Measurements from ENCODE around the gene KRTAP4-3. TPM values are rescaled to one million over a fixed set of nuclear protein-coding genes. Genes with fewer than 3 reads are reported as not detected.

The KRTAP4-3 gene
- total RNA-seq, 1 experiment from 2014 or later = not detected

GRCh38 chr17:41178341-41178740 lies 10.3 kb upstream of the KRTAP4-3 start:
- DNase-seq (ENCODE audit: low spot score) (no peak), ATAC-seq (no peak)
- ChIA-PET POLR2A (no interaction called here), CTCF (interaction anchor here (1.5 kb wide), 1 partner anchor 315 kb away, joined by 3 read pairs; no protein-coding TSS in a partner anchor)
- Mint-ChIP-seq H3K36me3 (no peaks in the 10 kb centered on the region), H3K27me3 (ENCODE audit: low read depth) (no peaks in the 10 kb centered on the region; the same call in 1 of the 2 replicates), H3K9me3 (no peaks in the 10 kb centered on the region), H3K4me3 (no peak overlapping the region), H3K27ac (no peak overlapping the region), H3K4me1 (no peaks in the 10 kb centered on the region)
- TF ChIP-seq RORB (CRISPR knock-in tag; IDR thresholded peaks at IDR 0.05) (no peak), USF1 (CRISPR knock-in tag; IDR thresholded peaks at IDR 0.05) (no peak), MLX (CRISPR knock-in tag; IDR thresholded peaks at IDR 0.05) (no peak), ATF3 (CRISPR knock-in tag; conservative IDR thresholded peaks at IDR 0.05) (no peak), ZNF671 (CRISPR knock-in tag; IDR thresholded peaks at IDR 0.05) (no peak)

- H3K4me3 Mint-ChIP-seq = no peak within 1 kb of the TSS
- TF ChIP-seq ZNF423 (CRISPR knock-in tag; IDR thresholded peaks at IDR 0.05) = peak; percentile 55; the same call in 1 of the 2 replicates
- no peak for TF ChIP-seq ZSCAN18 (CRISPR knock-in tag; IDR thresholded peaks at IDR 0.05)
- no peak for TF ChIP-seq ZNF532 (CRISPR knock-in tag; IDR thresholded peaks at IDR 0.05; ENCODE audit: borderline replicate concordance)
- no peaks in the 10 kb centered on the region for H3K36me3 Mint-ChIP-seq
- no peaks in the 10 kb centered on the region; the same call in 1 of the 2 replicates for H3K27me3 Mint-ChIP-seq (ENCODE audit: low read depth)
- H3K27ac Mint-ChIP-seq = no peak within 1 kb of the TSS
- ChIA-PET POLR2A (no interaction called here), CTCF (interaction anchor here (1.5 kb wide), 1 partner anchor 315 kb away, joined by 3 read pairs; no protein-coding TSS in a partner anchor)
- no peak for DNase-seq (ENCODE audit: low spot score)
- no peaks in the 10 kb centered on the region for H3K9me3 Mint-ChIP-seq
- H3K4me1 Mint-ChIP-seq = no peaks in the 10 kb centered on the region
- ATAC-seq = no peak
These were observed 9.8 kb upstream of the KRTAP4-3 start, which contains the start of gene KRTAP4-2 for GRCh38 chr17:41177727-41178271. TSS of gene KRTAP4-2 (minus strand) at chr17:41178221. CDS start at chr17:41178164, 57 bp downstream.

GRCh38 chr17:41176744-41177387 lies 8.8 kb upstream of the KRTAP4-3 start:
- TF ChIP-seq ZNF232 (CRISPR knock-in tag; IDR thresholded peaks at IDR 0.05) (no peak), JUN (CRISPR knock-in tag; IDR thresholded peaks at IDR 0.05) (no peak), ZNF396 (CRISPR knock-in tag; IDR thresholded peaks at IDR 0.05; ENCODE audit: borderline replicate concordance) (no peak)
- CTCF ChIA-PET = interaction anchor here (1.3 kb wide), 1 partner anchor 146 kb away, joined by 6 read pairs; no protein-coding TSS in a partner anchor
- no peak for ATAC-seq

More at GRCh38 chr17:41176744-41177387, 8.8 kb upstream of the KRTAP4-3 start:
- Mint-ChIP-seq H3K4me3 (no peak overlapping the region), H3K27me3 (ENCODE audit: low read depth) (no peaks in the 10 kb centered on the region; the same call in 1 of the 2 replicates), H3K36me3 (no peaks in the 10 kb centered on the region), H3K27ac (no peak overlapping the region), H3K9me3 (no peaks in the 10 kb centered on the region), H3K4me1 (no peaks in the 10 kb centered on the region)
- POLR2A ChIA-PET = no interaction called here
- DNase-seq (ENCODE audit: low spot score) = no peak

All from WTC11 (cell line).